Thyroid gland (tissue), 4 donors: ENCODE measurements around the gene MKNK1.

ENCODE experiments used
- CTCF ChIP-seq, 6 experiments: fragments of 200-600 bp in 3 of 6; fragments of 450-650 bp in 3 of 6; sonication (generic) in 3 of 6; IDR thresholded peaks; one replicate each; pipeline ENCODE4 v1.5.1; 2016 to 2019; ENCODE audit warnings: antibody characterized with exemption in 6 of 6, mild to moderate bottlenecking in 2 of 6, inconsistent platforms in 1 of 6, moderate library complexity in 1 of 6
- POLR2A ChIP-seq, 2 donors: fragments of 450-650 bp; IDR thresholded peaks; one replicate each; pipeline ENCODE4 v1.6.1; 2017; ENCODE audit warnings: antibody characterized with exemption in 2 of 2, mild to moderate bottlenecking in 2 of 2, moderate library complexity in 1 of 2

- TF ChIP-seq CTCF (IDR thresholded peaks at IDR 0.05) (no peak), POLR2A (IDR thresholded peaks at IDR 0.05) (no peak)
These were observed 27.5 kb downstream of the MKNK1 start for GRCh38 chr1:46576596-46576995.
